Measurements from ENCODE around the gene CDK18.
A peak's percentile ranks its signal among the peaks of the same experiment; 100 is the strongest.

The CDK18 gene

DNA sequence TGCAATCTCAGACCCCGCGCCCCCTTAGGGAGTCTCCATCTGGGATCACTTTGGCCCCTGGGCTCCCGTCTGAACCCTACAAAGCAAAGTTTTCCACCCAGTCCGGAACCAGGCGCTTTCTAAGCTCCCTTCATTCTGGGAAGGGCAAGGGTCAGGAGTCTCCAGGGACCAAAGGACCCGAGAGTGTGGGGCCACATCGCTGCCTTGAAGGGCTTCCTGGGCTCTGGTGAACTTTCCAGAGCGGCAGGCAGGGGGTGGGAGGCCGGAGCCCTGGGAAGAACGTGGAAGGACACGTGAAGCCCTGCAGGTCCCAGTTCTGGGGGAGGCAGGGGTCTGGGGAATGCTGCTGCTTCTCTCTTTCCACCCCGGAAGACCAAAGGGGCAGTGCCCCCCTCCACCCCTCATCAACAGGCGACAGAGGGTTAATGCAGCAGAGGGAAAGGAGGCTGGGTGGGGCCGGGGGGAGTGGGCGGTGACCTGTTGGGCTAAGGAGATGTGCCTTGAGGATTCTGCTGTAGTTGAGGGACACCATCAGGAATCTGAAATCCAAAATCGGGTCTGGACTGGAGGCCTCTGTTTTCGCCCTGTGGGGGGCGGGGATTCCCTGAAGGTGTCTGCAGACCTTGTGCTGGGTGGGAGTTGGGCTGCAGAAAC, 734 bp downstream of the CDK18 start:
- peak; percentile 62 for DNase-seq (ENCODE audit: low spot score)

DNA sequence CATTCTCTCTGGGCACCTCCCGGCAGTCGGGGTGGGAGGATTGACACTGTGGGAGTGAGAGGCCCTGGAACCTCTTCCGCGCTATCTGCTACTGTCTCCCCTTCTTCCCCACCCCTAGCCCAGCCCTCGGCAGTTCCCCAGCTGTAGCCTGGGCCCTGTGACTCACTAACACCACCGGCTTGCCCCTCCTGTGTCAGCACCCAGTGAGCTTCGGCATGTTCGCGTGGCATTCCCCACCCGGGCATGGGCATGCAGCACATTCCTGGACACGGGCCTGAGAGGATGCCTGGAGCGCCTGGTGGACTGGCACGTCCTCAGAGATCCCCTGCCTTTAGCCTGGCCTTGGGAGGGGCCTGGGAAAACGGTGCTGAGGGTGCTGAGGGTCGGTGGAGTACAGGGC, 1.3 kb downstream of the CDK18 start:
- DNase-seq (ENCODE audit: low spot score), result no peak

- DNase-seq (ENCODE audit: low spot score), result no peak
Measured at GRCh38 chr1:205506409-205507200, 2.1 kb downstream of the CDK18 start.

DNA sequence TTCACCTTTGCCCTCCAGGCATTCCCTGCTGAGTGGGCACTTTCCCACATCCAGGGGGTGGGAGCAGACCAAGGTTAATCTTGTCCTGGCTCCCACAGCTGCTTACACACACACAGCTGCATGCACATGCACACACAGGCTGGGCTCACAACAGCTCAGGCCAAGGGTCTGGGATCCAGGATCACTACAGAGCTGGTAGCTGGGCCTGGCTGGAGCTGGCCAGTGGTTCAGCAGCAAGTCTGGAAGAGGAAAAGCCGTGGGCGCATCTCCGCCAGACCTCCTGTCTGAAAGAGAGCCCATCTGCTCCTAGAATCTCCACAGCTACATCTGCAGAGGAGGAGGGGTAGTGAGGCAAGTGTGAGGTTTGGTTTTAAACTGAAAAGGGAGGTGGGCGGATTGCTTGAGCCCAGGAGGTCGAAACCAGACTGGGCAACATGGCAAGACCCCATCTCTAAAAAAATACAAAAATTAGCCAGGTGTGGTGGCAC, 3.8 kb downstream of the CDK18 start:
- peak; percentile 35 for DNase-seq (ENCODE audit: low spot score)

- DNase-seq (ENCODE audit: low spot score), result no peak
Measured at GRCh38 chr1:205510308-205510950, 6.0 kb downstream of the CDK18 start.

DNA sequence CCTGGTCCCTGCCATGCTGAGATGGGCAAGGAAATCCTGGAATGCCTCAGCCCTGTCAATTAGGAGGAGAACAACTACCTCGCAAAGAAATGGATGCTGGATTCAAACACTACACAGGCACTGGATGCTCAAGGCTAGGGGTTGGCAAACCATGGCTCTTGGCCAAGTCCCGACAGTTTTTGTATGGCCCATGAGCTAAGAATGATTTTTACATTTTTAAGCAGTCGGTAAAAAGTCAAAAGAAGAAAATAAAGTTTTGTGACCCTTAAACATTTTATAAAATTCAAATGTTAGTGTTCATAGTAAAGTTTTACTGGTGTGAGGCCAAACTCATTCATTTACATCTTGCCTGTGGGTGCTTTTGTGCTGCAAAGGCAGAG, 6.5 kb downstream of the CDK18 start:
- no peak for DNase-seq (ENCODE audit: low spot score)

DNA sequence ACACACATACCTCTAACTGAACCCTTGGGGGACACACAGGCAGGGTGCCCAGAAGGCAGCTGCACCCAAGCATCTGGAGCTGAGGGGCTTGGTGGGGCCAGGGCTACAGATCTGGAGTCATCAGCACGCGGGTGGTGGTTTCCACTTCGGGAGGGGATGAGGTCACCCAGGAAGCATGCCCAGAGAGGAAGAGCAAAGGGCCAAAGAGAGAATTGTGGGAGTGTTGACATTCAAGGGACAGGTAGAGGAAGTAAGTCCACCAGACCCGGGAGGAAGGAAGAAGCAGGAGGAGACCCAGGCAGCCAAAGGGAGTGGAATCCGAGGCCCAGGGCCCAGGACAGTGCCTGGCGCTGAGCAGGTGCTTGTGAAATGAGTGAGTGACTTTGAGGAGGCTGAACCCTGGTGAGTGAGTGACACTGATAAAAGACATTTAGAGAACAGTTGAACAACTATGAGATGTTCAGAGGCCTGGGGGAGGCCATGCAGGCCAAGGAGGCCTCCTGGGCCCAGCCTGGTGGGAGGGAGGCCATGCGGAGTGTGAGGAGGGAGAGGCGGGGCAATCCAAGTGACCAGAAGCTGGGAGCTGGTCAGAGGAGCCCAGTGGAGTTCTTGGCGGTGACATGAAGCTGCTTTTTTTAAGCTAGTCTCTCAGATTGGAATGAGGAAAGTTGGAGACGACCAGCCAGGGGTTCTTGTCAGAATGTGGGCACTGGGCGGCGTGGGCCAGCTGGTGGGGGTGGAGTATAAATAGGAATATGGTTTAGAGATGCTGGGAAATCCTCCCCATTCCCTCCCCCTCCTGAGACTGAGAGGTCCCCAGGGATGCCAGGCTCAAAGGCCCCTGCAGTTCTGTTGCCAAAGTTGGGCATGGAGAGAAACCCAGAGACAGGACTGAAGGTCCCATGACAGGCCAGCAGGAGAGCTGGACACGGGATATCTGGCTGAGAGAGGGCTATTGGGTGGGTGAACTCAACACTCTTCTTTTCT, 7.9 kb downstream of the CDK18 start:
- no peak for DNase-seq (ENCODE audit: low spot score)

GRCh38 chr1:205513774-205514173, 9.3 kb downstream of the CDK18 start:
- DNase-seq (ENCODE audit: low spot score), result no peak

GRCh38 chr1:205514211-205515142, 10.0 kb downstream of the CDK18 start:
- no peak for DNase-seq (ENCODE audit: low spot score)

GRCh38 chr1:205515781-205516253, 11.3 kb downstream of the CDK18 start:
- no peak for DNase-seq (ENCODE audit: low spot score)

GRCh38 chr1:205516362-205516761, 11.9 kb downstream of the CDK18 start:
- no peak for DNase-seq (ENCODE audit: low spot score)

- DNase-seq (ENCODE audit: low spot score), result no peak
Measured at GRCh38 chr1:205517288-205517687, 12.8 kb downstream of the CDK18 start.

DNA sequence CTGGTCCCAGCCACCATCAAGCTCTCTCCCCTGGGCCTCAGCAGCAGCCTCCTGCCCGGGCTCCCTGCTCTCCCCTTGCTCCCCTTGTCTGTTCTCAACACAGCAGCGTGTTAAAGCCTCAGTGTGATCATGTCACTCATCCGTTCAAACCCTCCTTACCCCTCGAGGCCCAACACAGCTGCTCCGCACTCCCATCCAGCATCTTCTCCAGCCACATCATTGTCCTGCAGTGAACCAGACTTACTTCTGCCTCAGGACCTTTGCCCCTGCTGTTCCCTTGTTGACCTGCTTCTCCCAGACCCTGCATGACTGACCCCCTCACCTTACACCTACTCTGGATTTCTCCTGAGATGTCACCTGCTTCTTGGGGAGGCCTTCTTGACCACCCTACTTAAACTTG, 13.3 kb downstream of the CDK18 start:
- no peak for DNase-seq (ENCODE audit: low spot score)

DNA sequence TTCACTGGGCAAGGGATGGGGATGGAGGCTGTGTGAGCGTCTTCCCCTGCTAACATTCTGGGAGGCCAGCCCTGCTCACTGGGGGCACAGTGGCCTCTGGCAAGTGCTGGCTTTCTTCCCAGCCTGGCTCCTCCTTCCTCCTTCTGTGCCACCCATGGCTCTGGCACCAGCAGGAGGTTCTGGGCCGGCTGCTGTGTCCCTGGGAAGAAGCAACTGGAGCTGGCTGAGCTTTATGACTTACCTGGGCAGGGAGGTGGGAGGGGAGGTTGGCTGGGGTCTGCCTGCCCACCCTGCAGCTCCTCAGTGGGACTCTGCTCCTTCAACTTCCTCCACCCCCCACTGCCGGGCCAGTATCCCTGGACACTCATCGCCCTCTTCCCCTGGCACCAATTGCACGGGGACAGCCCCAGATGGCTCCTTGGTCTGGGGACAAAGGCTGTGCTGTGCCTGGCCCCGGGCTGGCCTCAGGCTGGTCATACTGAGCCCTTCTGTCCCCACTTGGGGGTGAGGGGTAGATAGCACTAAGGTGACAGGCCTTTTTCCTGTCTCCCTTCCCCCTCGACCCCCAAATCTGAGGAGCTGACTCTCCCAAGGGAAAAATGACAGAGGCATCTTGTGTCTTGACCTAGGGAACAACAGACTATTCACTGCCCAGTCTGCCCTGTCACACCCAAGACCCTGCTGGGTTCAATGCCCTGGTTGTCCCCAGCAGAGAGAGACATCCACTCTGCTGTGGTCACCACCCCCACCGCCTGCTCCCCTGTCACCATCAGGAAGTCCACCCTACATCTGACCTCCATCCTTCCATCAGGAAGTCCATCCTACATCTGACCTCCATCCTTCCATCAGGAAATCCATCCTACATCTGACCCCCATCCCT, 14.4 kb downstream of the CDK18 start:
- no peak for DNase-seq (ENCODE audit: low spot score)

DNA sequence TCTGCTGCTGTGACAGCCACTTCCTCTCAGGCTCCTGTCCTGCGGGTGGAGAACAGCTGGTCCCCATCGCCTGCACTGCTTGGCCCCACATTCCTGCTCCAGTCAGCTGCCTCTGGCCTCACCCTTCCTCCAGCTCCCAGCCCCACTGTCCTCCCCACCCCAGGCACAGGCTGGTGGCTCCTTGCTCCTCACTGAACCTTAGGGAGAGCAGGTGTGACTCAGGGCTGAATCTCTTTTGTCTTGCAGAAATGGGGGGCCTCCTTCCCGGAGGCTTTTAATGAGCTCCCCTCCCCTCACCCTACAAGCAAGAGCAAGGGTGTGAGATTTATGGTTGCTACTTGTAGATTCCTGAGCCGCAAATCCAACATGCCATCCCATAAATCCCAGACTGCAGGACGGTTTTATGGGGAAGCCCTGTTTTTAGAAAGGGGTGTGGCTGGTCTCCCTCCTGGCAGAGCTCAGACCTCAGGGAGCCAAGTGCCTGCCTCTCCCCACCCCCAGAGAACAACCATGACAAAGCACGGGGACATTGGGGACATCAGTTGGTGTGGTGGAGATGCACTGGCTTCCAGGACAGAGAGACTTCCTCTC, 15.2 kb downstream of the CDK18 start:
- DNase-seq (ENCODE audit: low spot score), result no peak

DNA sequence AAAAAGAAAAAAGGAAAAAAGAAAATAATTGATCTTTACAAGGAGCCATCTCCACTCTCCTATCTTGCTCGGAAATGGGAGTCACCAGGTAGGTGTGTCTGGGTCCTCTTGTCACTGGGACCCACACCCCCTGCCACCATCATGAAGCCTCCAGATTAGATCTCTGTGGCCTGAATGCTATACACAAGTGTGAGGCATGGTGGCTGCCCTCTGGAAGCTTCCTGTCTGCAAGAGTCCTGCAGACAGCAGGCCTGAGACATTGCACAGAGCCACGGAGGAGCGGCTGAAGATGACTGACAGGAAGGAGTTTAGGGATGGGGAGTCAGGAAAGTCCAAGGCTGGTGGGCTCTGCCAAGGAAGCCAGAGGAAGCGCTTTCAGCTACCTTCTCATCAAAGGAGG, 16.2 kb downstream of the CDK18 start:
- no peak for DNase-seq (ENCODE audit: low spot score)

DNA sequence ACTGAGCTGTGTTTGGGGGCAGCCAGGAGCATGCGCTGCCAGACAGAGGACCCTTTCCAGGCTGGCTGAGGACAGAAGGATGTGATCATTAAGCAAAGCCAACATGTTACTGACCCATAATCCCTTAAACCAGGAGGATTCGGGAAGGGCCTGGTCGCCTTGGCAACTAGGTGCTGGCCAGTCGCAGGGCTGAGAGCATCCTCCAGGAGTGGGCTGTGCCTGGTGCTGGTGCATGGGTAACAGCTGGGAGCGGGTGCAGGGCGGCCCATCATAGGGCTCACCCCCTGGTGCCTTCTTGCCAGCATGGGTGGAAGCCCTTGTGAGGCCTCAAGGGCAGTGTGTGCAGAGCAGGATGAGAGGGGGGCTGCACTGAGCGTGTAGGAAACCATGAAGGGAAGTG, 17.2 kb downstream of the CDK18 start:
- DNase-seq (ENCODE audit: low spot score), result no peak

GRCh38 chr1:205522692-205523091, 18.2 kb downstream of the CDK18 start:
- DNase-seq (ENCODE audit: low spot score), result no peak

DNA sequence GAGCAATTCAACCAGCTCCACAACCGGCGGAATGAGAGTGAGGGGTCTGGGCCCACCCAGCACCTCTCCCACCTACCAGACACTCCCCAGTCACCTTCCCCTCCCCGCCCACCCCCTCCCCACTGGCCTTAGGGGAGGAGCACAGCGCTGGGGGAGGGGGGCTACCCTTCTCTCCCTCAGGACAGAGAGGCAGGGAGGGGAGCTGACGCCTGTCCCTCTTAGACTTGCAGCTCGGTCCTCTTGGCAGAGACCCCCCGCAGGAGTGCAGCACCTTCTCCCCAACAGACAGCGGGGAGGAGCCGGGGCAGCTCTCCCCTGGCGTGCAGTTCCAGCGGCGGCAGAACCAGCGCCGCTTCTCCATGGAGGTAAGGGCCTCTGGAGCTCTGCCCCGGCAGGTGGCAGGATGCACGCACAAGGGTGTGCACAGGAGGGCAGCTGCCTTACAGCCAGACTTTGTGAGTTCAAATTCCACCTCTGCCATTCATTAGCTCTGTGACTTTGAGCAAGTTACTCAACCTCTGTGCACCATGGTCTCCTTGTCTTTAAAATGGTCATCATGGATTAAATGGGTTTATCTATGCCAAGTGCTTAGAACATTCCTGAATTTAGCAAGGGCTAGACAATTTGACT, 18.9 kb downstream of the CDK18 start:
- no peak for DNase-seq (ENCODE audit: low spot score)
